CD8-positive, alpha-beta memory T cell (primary cell): ENCODE results near the gene ERFL. TPM values are rescaled to one million over a fixed set of nuclear protein-coding genes. Genes with fewer than 3 reads are reported as not detected.
A peak's percentile ranks its signal among the peaks of the same experiment; 100 is the strongest.

Source experiments
- CTCF ChIA-PET: fragments of 350-600 bp; sonication (Branson Sonifier 250); formaldehyde crosslinking; loops from one replicate; lab custom pipeline; 2021; ENCODE audit warnings: antibody characterized with exemption; lab: Charles Lee
- POLR2A ChIA-PET: fragments of 350-600 bp; sonication (Branson Sonifier 250); formaldehyde crosslinking; loops from one replicate; lab custom pipeline; 2021; ENCODE audit warnings: antibody characterized with exemption; lab: Charles Lee
- DNase-seq, 5 donors: peaks; one replicate each; pipeline versions ENCODE4 v3.0.0 to v3.0.0-alpha.2; 2020 to 2022; ENCODE audit warnings: mixed read lengths in 1 of 5
- H3K27ac ChIP-seq: one replicate; pipeline ENCODE4 v1.7.0; 2013; ENCODE audit warnings: low read depth, mild to moderate bottlenecking, low read length, moderate library complexity
- H3K27me3 ChIP-seq: 2 replicates; pipeline ENCODE4 v1.7.0; 2013; ENCODE audit warnings: low read length, mild to moderate bottlenecking; ENCODE audit not compliant: insufficient read depth, poor library complexity, severe bottlenecking
- H3K36me3 ChIP-seq: 2 replicates; pipeline ENCODE4 v1.7.0; 2013; ENCODE audit warnings: mild to moderate bottlenecking, low read length, moderate library complexity; ENCODE audit not compliant: insufficient read depth
- H3K4me1 ChIP-seq: 2 replicates; pipeline ENCODE4 v1.7.0; 2013; ENCODE audit warnings: mild to moderate bottlenecking, low read length, moderate library complexity; ENCODE audit not compliant: insufficient read depth
- H3K4me3 ChIP-seq: 2 replicates; pipeline ENCODE4 v1.7.0; 2013; ENCODE audit warnings: mild to moderate bottlenecking, low read length
- H3K9me3 ChIP-seq: 2 replicates; pipeline ENCODE4 v1.7.0; 2013; ENCODE audit warnings: mild to moderate bottlenecking, low read length
- H3K27ac Mint-ChIP-seq, 8 donors: one replicate each; pipeline ENCODE4 v1.8.0; 2020 to 2021; ENCODE audit warnings: mixed read lengths in 8 of 8, mild to moderate bottlenecking in 6 of 8, inconsistent platforms in 3 of 8, moderate library complexity in 3 of 8
- H3K27me3 Mint-ChIP-seq, 2 donors: one replicate each; pipeline ENCODE4 v1.8.0; 2020 to 2021; ENCODE audit warnings: mixed read lengths in 2 of 2, mild to moderate bottlenecking in 1 of 2, moderate library complexity in 1 of 2
- H3K36me3 Mint-ChIP-seq, 3 donors: one replicate each; pipeline ENCODE4 v1.8.0; 2020 to 2021; ENCODE audit warnings: mixed read lengths in 3 of 3, inconsistent platforms in 1 of 3, mild to moderate bottlenecking in 1 of 3
- H3K4me1 Mint-ChIP-seq, 3 donors: one replicate each; pipeline ENCODE4 v1.8.0; 2020 to 2021; ENCODE audit warnings: mixed read lengths in 3 of 3, inconsistent platforms in 1 of 3, mild to moderate bottlenecking in 1 of 3
- H3K4me3 Mint-ChIP-seq, 7 donors: one replicate each; pipeline ENCODE4 v1.8.0; 2020 to 2021; ENCODE audit warnings: mixed read lengths in 7 of 7, mild to moderate bottlenecking in 6 of 7, moderate library complexity in 4 of 7, inconsistent platforms in 2 of 7
- H3K9me3 Mint-ChIP-seq, 5 donors: one replicate each; pipeline ENCODE4 v1.8.0; 2020 to 2022; ENCODE audit warnings: mixed read lengths in 5 of 5, mild to moderate bottlenecking in 3 of 5, moderate library complexity in 2 of 5, inconsistent platforms in 1 of 5
- polyA plus RNA-seq: library from polyadenylated mRNA; unstranded; fragments of 300-500 nt; fragmentation: Illumina TruSeq; gene quantifications from one replicate; pipeline ENCODE4 v1.2.3, GENCODE V29; 2021
- total RNA-seq, 2 experiments: library from RNA; stranded (reverse); gene quantifications; one replicate each; pipeline ENCODE4 v1.2.3, GENCODE V29; 2021

Gene ERFL
- total and polyA plus RNA-seq, 3 experiments from 2014 or later, result 1.3 to 1.4 TPM; not detected in 1

DNA sequence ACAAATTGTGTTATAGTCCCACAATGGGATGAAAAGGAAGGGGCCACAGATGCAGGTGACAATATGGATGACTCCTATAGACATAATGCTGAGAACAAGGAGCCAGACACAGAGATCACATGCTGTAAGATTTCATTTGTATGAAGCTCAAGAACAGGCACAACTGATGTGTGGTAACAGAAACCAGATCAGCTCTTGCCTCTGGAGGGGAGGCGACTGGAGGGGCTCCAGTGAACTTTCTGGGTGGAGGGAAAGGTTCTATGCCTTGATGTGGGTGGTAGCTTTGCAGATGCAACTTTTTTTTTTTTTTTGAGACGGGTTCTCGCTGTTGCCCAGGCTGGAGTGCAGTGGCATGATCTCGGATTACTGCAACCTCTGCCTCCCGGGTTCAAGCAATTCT is 36.9 kb upstream of the ERFL start:
- ChIA-PET POLR2A (no interaction called here), CTCF (interaction anchor here (1.0 kb wide), 1 partner anchor 106 kb away, joined by 3 read pairs; no protein-coding TSS in a partner anchor)
- Mint-ChIP-seq H3K9me3 (peaks cover 0 to 2% (median 0%) of the 10 kb centered on the region in 5 donors), H3K36me3 (peaks cover 3 to 7% (median 4%) of the 10 kb centered on the region in 3 donors), H3K27me3 (no peaks in the 10 kb centered on the region), H3K27ac (no peak overlapping the region), H3K4me3 (no peak overlapping the region), H3K4me1 (peaks cover 0 to 2% (median 0%) of the 10 kb centered on the region in 3 donors)
- Histone ChIP-seq H3K9me3 (no peaks in the 10 kb centered on the region), H3K4me3 (no peak overlapping the region), H3K36me3 (no peaks in the 10 kb centered on the region), H3K27ac (no peak overlapping the region), H3K4me1 (no peaks in the 10 kb centered on the region), H3K27me3 (no peaks in the 10 kb centered on the region)
- DNase-seq, result no peak

DNA sequence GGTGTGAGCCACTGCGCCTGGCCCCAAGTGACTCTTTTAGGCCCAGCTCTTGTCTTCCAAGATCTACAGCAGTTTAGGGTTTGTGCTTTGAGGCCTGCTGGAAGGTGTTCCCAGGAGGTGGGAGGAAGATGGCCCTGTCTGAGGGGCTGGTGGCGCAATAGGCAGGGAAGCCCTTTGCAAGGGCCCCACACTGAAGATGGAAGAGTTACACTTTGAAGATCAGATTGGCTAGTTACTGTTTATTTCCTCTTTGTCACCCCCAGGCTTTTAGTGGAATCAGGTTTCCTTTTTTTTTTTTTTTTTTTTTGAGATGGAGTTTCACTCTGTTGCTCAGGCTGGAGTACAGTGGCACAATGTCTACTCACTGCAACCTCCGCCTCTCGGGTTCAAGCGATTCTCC is 32.7 kb upstream of the ERFL start:
- H3K27ac ChIP-seq, result no peak overlapping the region
- ChIA-PET POLR2A (no interaction called here), CTCF (interaction anchor here (0.7 to 5.0 kb wide), 2 partner anchors 10 to 101 kb away, joined by 3 to 32 read pairs; partner anchors contain the start of gene RPS19)
- Mint-ChIP-seq H3K27me3 (no peaks in the 10 kb centered on the region), H3K27ac (no peak overlapping the region), H3K36me3 (peaks cover 0 to 28% (median 2%) of the 10 kb centered on the region in 3 donors), H3K4me3 (peak overlapping the region in 4 of 7 donors; percentile 13 to 59 (median 32)), H3K4me1 (peaks cover 19 to 22% (median 21%) of the 10 kb centered on the region in 3 donors), H3K9me3 (peaks cover 0 to 2% (median 0%) of the 10 kb centered on the region in 5 donors)
- H3K27me3 ChIP-seq, result no peaks in the 10 kb centered on the region
- H3K4me3 ChIP-seq, result no peak overlapping the region
- H3K4me1 ChIP-seq, result peaks cover 16% of the 10 kb centered on the region
- no peaks in the 10 kb centered on the region for H3K36me3 ChIP-seq
- H3K9me3 ChIP-seq, result no peaks in the 10 kb centered on the region
- DNase-seq, result no peak

DNA sequence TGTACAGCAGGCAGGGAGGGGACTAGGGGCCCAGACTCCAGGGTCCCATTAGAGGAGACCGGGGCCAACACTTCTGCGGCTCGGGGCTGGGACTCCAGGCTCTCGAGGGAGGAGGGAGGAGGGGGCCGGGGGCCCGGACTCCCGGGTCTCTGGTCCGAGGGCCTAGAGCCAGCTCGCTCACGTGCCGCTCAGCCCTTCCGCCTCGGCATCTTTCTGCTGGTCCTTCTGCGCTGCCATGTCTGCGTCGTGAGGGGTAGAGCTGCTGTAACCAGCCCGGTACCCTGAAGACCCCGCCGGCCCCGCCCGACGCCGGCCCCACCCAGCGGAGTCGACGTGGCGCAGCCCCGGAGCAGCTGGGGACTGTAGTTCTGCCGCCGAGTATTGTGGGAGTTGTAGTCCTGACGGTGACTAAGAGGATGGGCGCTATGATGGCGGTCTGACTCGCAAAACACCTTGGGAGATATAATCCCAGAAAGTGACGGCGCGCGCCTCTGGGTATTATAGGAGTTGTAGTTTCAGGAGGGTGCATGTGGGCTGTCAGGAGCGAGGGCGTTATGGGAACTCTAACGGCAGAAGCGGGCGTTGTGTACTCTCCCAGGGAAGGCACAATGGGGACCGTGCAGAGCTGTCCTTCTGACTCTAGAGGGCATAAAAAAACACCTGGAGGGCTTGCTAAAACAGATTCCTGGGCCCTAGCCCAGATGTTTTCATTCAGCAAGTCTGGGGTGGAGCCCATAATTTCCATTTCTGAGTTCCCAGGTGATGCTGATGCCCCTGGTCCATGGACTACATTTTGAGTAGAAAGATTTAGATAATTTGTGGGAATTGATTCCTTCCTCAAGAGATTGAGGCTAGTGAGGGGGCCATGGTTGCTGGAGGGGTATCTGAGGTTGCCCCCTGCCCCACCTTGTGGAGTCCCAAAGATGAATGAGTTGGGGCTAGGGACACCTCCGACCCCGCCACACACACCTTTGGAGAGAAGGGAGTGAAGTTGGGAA is 31.1 kb upstream of the ERFL start, which contains the start of gene RABAC1:
Gene RABAC1 (minus strand): TSS at position 266 of the 998 bp plus-strand sequence. CDS start 29 bp downstream, at position 237.
- POLR2A ChIA-PET, result interaction anchor here (0.6 to 3.6 kb wide), 7 partner anchors 13 to 464 kb away, joined by 3 to 20 read pairs (median 4); partner anchors contain the start of genes RPS19 and ZNF574
- H3K36me3 ChIP-seq, result no peaks in the 10 kb centered on the region

DNA sequence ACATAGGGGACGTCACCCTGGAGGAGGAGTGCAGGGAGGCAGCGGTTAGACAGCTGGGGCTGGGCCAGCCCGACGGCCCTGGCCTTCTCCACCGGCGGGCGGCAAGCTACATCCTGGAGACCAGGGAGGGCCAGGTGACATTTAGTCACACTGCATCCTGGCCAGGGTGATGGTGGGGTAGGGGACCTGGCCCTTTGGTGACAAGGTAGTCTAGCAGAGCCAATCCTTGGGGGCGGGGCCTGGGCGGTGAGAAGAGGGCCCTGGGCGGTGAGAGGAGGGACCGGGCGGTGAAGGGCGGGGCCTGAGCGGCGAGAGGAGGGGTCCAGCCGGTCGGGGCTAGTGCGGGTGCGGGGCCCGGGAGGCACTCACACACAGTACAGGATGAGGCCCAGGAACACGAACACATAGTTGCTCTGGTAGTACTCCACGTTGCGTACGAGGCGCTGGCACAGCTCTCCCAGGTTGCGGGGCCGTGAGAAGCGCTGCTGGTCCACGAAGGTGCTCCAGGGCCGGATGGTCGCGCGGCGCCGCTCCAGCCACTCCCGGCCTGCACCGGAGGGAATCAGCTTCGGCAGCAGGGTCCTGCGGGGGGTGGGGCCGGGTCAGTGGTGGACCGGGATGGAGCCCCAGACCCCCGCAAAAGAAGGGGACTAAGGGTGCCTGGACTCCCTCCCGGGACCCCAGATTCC is 30.3 kb upstream of the ERFL start:
- Histone ChIP-seq H3K27ac (peak overlapping the region; percentile 86), H3K36me3 (no peaks in the 10 kb centered on the region), H3K4me3 (peak overlapping the region; percentile 92), H3K4me1 (peaks cover 16% of the 10 kb centered on the region), H3K27me3 (no peaks in the 10 kb centered on the region), H3K9me3 (no peaks in the 10 kb centered on the region)
- Mint-ChIP-seq H3K27me3 (no peaks in the 10 kb centered on the region), H3K36me3 (peaks cover 0 to 35% (median 2%) of the 10 kb centered on the region in 3 donors), H3K9me3 (peaks cover 0 to 2% (median 0%) of the 10 kb centered on the region in 5 donors), H3K27ac (peak overlapping the region; percentile 82 to 98 (median 94)), H3K4me3 (peak overlapping the region; percentile 92 to 96 (median 94)), H3K4me1 (peaks cover 17 to 22% (median 21%) of the 10 kb centered on the region in 3 donors)
- POLR2A ChIA-PET, result interaction anchor here (0.6 to 3.6 kb wide), 7 partner anchors 13 to 118 kb away, joined by 3 to 20 read pairs (median 4); partner anchors contain the start of genes RPS19 and ZNF574
- CTCF ChIA-PET, result interaction anchor here (0.8 to 5.0 kb wide), 7 partner anchors 10 to 133 kb away, joined by 3 to 32 read pairs (median 3); partner anchors contain the start of gene RPS19
- DNase-seq, result peak; percentile 65 to 88 (median 76)

More for the DNA sequence above, 31.1 kb upstream of the ERFL start, which contains the start of gene RABAC1:
- Mint-ChIP-seq H3K36me3 (peaks cover 0 to 35% (median 2%) of the 10 kb centered on the region in 3 donors), H3K4me3 (peak within 1 kb of the TSS; percentile 92 to 96 (median 94)), H3K27ac (peak within 1 kb of the TSS; percentile 82 to 98 (median 94)), H3K4me1 (peaks cover 17 to 22% (median 21%) of the 10 kb centered on the region in 3 donors), H3K9me3 (peaks cover 0 to 2% (median 0%) of the 10 kb centered on the region in 5 donors), H3K27me3 (no peaks in the 10 kb centered on the region)
- CTCF ChIA-PET, result interaction anchor here (0.8 to 5.0 kb wide), 8 partner anchors 11 to 132 kb away, joined by 3 to 32 read pairs (median 3); partner anchors contain the start of gene RPS19
- DNase-seq, result peak; percentile 79 to 90 (median 82)
- Histone ChIP-seq H3K4me3 (peak within 1 kb of the TSS; percentile 92), H3K27ac (peak within 1 kb of the TSS; percentile 86), H3K9me3 (no peaks in the 10 kb centered on the region), H3K27me3 (no peaks in the 10 kb centered on the region), H3K4me1 (peaks cover 16% of the 10 kb centered on the region)

DNA sequence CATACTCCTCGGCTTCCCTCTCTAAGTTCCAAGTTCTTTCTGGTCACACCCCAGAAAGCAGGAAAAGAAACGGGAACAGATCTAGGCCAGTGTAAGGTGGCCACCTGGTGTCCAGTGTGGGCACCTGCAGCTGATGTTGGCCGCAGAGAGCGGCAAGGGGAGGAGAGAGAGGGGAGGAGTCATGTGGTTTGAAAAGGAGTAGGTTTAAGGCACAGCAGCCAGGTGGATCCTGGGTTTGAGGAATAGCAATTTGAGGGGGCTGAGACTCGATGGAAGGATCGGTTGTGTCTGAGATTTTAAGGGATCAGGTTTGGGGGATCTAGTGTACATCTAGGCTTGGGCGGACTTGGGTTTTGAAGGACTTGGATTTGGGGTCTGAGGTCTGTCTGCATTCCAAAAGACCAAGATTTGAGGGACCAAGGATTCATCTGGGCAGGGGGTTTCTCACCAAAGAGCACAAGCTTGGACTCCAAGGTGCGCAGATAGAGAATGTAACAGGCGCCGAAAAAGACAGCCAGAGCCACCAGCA is 29.7 kb upstream of the ERFL start:
- DNase-seq, result peak in 2 of 5 donors; percentile 19 to 63
- H3K27me3 Mint-ChIP-seq, result no peaks in the 10 kb centered on the region
- H3K36me3 Mint-ChIP-seq, result peaks cover 0 to 35% (median 2%) of the 10 kb centered on the region in 3 donors
- Histone ChIP-seq H3K4me1 (peaks cover 16% of the 10 kb centered on the region), H3K27me3 (no peaks in the 10 kb centered on the region), H3K27ac (peak overlapping the region; percentile 86), H3K9me3 (no peaks in the 10 kb centered on the region), H3K4me3 (peak overlapping the region; percentile 92), H3K36me3 (no peaks in the 10 kb centered on the region)
- POLR2A ChIA-PET, result interaction anchor here (0.6 to 3.6 kb wide), 3 partner anchors 12 to 98 kb away, joined by 4 to 20 read pairs (median 14); partner anchors contain the start of gene RPS19
- CTCF ChIA-PET, result interaction anchor here (1.0 to 5.0 kb wide), 5 partner anchors 13 to 98 kb away, joined by 3 to 32 read pairs (median 10); partner anchors contain the start of gene RPS19
- H3K27ac Mint-ChIP-seq, result peak overlapping the region; percentile 77 to 98 (median 90)
- H3K4me3 Mint-ChIP-seq, result peak overlapping the region; percentile 92 to 96 (median 94)
- peaks cover 0 to 2% (median 0%) of the 10 kb centered on the region in 5 donors for H3K9me3 Mint-ChIP-seq
- H3K4me1 Mint-ChIP-seq, result peaks cover 17 to 22% (median 21%) of the 10 kb centered on the region in 3 donors

DNA sequence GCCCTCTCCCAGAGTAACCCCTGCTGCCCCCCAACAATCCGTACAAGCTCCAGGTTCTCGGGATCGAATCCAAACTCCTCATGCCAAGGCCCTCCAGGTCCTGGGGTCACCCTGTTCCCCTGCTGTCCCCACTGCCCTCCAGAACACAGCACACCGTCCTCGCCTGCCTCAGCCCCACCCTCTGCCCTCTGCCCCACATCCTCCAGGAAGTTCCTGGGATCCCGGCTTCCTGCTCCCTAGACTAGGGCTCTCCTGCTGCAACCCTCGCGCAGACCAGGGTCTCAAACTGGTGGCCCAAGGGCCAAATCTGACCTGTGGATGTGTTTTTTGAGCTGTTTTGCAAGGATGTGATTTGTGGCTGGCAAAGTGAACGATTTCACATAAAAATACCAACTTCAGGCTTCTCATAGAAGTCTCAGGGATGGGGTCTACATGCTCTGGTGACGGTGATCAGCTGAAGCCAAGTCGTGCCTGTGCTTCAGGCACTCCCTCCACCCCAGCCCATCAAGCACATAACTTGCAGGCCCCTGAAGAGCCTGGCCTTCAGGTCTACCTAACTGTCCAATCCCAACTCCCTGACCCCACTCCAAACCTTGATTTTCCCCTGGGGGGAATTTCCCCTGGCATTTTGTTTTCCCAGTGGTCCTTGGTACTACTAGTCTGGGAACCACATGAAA is 29.1 kb upstream of the ERFL start:
- Mint-ChIP-seq H3K9me3 (peaks cover 0 to 2% (median 0%) of the 10 kb centered on the region in 5 donors), H3K27ac (peak overlapping the region; percentile 19 to 98 (median 86)), H3K36me3 (peaks cover 0 to 35% (median 2%) of the 10 kb centered on the region in 3 donors), H3K27me3 (no peaks in the 10 kb centered on the region), H3K4me3 (peak overlapping the region; percentile 12 to 96 (median 94)), H3K4me1 (peaks cover 17 to 22% (median 21%) of the 10 kb centered on the region in 3 donors)
- Histone ChIP-seq H3K9me3 (no peaks in the 10 kb centered on the region), H3K4me1 (peaks cover 16% of the 10 kb centered on the region), H3K36me3 (no peaks in the 10 kb centered on the region), H3K27ac (no peak overlapping the region), H3K4me3 (no peak overlapping the region), H3K27me3 (no peaks in the 10 kb centered on the region)
- no peak for DNase-seq
- CTCF ChIA-PET, result interaction anchor here (1.0 to 5.0 kb wide), 4 partner anchors 77 to 98 kb away, joined by 3 to 32 read pairs (median 14); partner anchors contain the start of gene RPS19
- POLR2A ChIA-PET, result interaction anchor here (2.8 to 3.6 kb wide), 2 partner anchors 11 to 97 kb away, joined by 14 to 20 read pairs; partner anchors contain the start of gene RPS19
